H4 (cell line): Measurements from ENCODE around the gene BICRAL. TPM values are rescaled to one million over a fixed set of nuclear protein-coding genes. Genes with fewer than 3 reads are reported as not detected.
"Not testable (repeated sequence)": the region's sequence is repeated elsewhere in the genome, so short reads cannot be mapped to it uniquely, and the experiment has no call there.

Experiments used
- DNase-seq: peaks from one replicate; pipeline ENCODE4 v3.0.0-alpha.2; 2015; ENCODE audit warnings: low spot score
- total RNA-seq: library from RNA; depleted of rRNA; stranded (reverse); fragments of >200 nt; shearing (Covaris generic); gene quantifications from 2 replicates; pipeline ENCODE4 v1.2.3, GENCODE V29; 2014

The BICRAL gene
- total RNA-seq, 1 experiment from 2014 or later, result 3.4 TPM

GRCh38 chr6:42764911-42765648 is 16.8 kb upstream of the BICRAL start:
- DNase-seq, result no peak

GRCh38 chr6:42766163-42766670 is 15.6 kb upstream of the BICRAL start:
- DNase-seq, result peak; percentile 58

- no peak for DNase-seq
Measured at GRCh38 chr6:42769051-42769450, 12.8 kb upstream of the BICRAL start.

GRCh38 chr6:42769836-42770235 is 12.0 kb upstream of the BICRAL start:
- no peak for DNase-seq

- DNase-seq, result no peak
Measured at GRCh38 chr6:42771741-42772100, 10.1 kb upstream of the BICRAL start.

GRCh38 chr6:42774201-42774600 is 7.7 kb upstream of the BICRAL start:
- DNase-seq, result no peak

- DNase-seq, result not testable (repeated sequence)
Measured at GRCh38 chr6:42774821-42775487, 6.9 kb upstream of the BICRAL start.

DNA sequence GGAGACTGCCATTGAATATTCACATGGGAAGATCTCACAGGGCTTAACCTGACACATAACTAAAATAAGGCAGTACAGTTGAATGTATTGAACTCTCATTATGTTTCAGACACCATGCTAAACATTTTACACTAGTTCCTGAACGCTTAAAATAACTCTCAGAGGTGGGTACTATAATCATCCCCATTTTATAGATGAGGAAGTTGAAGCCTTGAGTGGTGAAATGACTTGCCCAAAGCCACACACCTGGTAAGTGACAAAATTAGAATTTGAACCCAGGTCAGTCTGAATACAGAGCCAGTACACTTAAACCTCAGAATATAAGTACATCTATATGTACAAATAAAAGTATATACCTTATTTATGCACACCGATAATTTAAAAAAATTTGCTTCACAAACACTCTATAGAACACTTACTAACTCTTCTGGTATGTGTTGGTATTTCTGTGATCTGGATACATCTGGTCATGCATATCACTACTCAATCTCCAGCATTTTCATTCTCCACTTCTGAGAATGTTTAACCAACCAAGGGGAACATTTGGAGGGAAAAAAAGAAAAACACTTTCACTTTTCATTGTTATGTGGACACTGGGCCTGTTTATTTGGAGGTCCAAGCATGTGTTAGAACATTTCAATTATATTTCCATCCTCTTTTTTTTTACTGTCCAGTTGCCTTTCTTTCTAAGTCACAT is 4.6 kb upstream of the BICRAL start:
- no peak for DNase-seq

- DNase-seq, result no peak
Measured at GRCh38 chr6:42778122-42778521, 3.7 kb upstream of the BICRAL start.

GRCh38 chr6:42779521-42779920 is 2.3 kb upstream of the BICRAL start:
- no peak for DNase-seq

GRCh38 chr6:42781546-42781795 is 381 bp upstream of the BICRAL start:
- no peak for DNase-seq

GRCh38 chr6:42782689-42783176 is 881 bp downstream of the BICRAL start:
- DNase-seq, result peak; percentile 82

- peak; percentile 63 for DNase-seq
Measured at GRCh38 chr6:42783177-42783875, 1.5 kb downstream of the BICRAL start.

DNA sequence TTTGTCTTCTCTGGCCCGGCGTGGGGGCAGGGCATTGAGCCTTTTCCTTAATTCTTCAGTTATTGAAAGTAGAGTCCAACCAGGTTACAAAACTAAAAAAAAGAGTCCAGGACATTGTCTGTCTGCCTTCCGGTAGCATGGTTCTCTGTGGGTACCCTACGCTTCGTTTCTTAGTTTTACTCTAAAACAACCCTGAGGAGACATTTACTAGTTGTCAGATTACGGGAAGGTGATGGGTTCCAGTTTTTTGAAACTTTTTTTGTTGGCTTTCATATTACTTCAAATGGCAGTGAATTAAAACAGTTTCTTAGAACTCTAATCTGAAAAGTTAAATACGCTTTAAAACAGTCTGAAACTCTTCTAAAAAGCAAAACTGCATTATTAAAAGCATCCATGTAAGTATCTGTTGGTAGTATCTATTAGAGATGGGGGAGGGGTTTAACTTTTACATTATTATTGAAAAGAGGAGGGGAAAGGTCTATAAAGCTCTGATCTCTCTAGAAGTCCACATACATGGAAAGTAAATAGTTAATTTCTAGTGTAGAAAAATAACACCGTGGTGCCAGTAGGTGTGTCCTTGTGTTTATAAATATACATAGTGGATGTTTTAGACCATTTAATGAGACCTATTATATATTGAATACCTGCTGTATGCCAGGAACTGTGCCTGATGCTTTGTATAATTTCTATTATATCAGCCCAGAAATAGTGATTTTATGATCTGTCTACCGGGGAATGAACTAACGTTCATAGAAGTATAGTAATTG is 2.2 kb downstream of the BICRAL start:
- DNase-seq, result no peak

DNA sequence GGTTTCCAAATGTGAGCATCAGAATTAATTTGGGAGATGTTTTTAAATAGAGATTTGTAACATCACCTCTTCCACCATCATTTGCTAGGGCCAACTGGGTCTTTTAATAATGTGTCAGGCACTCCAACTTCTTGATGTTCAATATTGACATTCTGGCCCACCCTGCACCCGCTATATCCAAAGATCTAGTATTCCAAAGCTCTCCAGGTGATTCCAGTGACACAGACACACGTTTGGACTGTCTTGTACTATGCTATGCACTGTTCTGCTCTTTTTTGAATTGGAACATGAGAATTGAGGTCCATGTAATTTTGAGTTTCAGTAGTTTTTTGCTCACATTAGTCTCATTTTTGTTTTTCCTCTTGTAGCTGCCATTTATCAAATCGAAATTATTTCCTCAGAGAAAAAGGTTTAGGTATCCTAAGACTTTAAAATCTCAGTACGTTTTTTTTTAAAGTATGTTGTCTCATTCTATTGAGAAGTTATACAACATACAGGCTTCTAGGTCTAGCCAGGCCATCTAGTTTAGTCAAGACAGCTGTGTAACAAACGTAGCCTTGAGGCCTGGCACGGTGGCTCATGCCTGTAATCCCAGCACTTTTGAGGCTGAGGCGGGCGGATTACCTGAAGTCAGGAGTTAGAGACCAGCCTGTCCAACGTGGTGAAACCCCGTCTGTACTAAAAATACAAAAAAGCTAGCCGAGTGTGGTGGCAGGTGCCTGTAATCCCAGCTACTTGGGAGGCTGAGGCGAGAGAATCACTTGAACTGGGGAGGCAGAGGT is 3.1 kb downstream of the BICRAL start:
- no peak for DNase-seq

DNA sequence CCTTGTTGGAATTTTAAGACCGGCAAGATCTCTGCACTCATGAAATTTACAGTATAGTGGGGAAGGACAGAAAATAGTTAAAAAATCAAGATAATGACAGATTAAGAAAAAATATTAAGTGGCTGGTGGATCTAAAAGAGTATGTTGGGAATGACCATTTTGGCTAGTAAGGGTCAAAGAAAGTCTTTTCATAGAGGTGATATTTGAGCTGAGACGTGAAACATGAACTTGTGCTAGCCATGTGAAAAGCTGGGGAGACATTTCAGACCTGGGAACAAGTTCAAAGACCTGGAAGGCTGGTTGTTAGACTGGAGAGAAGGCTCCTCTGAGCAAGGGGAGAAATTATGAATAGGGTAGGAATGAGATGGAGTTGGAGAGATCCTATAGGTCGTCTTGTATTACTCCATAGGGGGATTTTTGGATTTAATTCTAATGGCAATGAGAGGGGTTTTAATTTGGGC is 4.7 kb downstream of the BICRAL start:
- no peak for DNase-seq

DNA sequence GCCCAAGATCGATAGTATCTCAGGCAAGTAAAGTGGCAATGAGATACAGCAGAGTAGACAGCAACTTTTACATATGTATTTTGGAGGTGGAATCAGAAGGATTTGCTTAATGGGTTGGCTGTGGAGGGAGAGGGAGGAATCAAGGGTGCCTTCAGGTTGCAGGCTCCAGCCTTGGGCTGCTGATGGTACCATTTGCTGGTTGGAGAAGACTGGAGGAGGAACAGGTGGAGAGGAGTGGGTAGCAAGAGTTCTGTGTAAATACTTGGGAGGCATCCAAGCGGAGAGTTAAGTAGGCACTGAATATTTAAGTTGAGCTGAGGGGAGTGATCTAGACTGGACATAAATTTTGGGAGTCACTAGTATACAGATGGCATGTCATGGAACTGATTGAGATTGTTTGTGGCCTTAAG is 5.2 kb downstream of the BICRAL start:
- no peak for DNase-seq

DNA sequence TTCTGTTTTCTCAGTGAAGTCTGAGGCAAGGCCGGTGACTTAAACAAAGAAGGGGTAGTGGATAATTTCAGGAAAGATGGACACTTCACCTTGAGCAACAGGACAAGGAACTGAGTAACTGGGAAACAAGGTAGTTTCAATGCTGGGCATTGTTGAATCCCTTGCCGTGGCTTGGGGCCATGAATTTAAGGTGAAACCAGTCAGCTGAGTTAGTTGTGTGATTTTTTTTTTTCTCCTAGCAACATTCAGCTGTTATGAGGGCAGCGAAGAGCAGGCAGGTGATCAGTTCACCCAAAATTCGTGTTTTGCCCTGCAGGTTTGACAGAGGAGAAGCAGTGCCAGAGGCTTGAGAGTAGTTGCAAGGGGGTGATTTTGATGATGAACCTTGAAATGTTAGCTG is 6.8 kb downstream of the BICRAL start:
- no peak for DNase-seq

GRCh38 chr6:42790549-42791181 is 8.8 kb downstream of the BICRAL start:
- no peak for DNase-seq

- DNase-seq, result no peak
Measured at GRCh38 chr6:42791706-42792320, 10.0 kb downstream of the BICRAL start.
